MCF 10A (cell line): ENCODE measurements around the gene KIF3A. TPM values are rescaled to one million over a fixed set of nuclear protein-coding genes. Genes with fewer than 3 reads are reported as not detected.

ENCODE experiments used
- BruUV-seq: library from RNA; stranded (reverse); fragments of 400-500 nt; replicated peaks from 2 replicates; lab custom pipeline; 2021; lab: Mats Ljungman, UMichigan
- CTCF ChIA-PET: fragments of 300-600 bp; sonication (Branson Sonifier 250); formaldehyde crosslinking; extraction: SDS; loops from one replicate; lab custom pipeline; 2021; ENCODE audit warnings: antibody characterized with exemption, inconsistent platforms; lab: Yijun Ruan, JAX
- POLR2A ChIA-PET: fragments of 300-600, 350-650 bp; sonication (Branson Sonifier 250); formaldehyde crosslinking; extraction: SDS; loops from one replicate; lab custom pipeline; 2020; ENCODE audit warnings: antibody characterized with exemption, inconsistent platforms; lab: Yijun Ruan, JAX
- DNase-seq: peaks from one replicate; pipeline ENCODE4 v3.0.0-alpha.2; 2018; ENCODE audit not compliant: unreplicated experiment
- H3K27ac Mint-ChIP-seq: one replicate; pipeline ENCODE4 v1.8.0; 2022; ENCODE audit warnings: mild to moderate bottlenecking, low read depth, mixed read lengths; ENCODE audit not compliant: unreplicated experiment
- H3K27me3 Mint-ChIP-seq: one replicate; pipeline ENCODE4 v1.8.0; 2022; ENCODE audit warnings: mixed read lengths; ENCODE audit not compliant: insufficient read depth, unreplicated experiment
- H3K36me3 Mint-ChIP-seq: one replicate; pipeline ENCODE4 v1.8.0; 2022; ENCODE audit warnings: mild to moderate bottlenecking, moderate library complexity, mixed read lengths; ENCODE audit not compliant: insufficient read depth, unreplicated experiment
- H3K4me1 Mint-ChIP-seq: one replicate; pipeline ENCODE4 v1.8.0; 2022; ENCODE audit warnings: mixed read lengths; ENCODE audit not compliant: insufficient read depth, unreplicated experiment
- H3K4me3 Mint-ChIP-seq: one replicate; pipeline ENCODE4 v1.8.0; 2022; ENCODE audit warnings: mild to moderate bottlenecking, moderate library complexity, mixed read lengths; ENCODE audit not compliant: unreplicated experiment
- H3K9me3 Mint-ChIP-seq: one replicate; pipeline ENCODE4 v1.8.0; 2022; ENCODE audit warnings: mixed read lengths; ENCODE audit not compliant: unreplicated experiment
- CTCF ChIP-seq: fragments of 200-600 bp; IDR thresholded peaks from one replicate; pipeline ENCODE4 v1.8.0; 2022; ENCODE audit warnings: antibody characterized with exemption, mild to moderate bottlenecking; ENCODE audit not compliant: unreplicated experiment
- intact Hi-C: fragments of 100-400 bp; cut with micrococcal nuclease; formaldehyde crosslinking; loops from 2 replicates; pipeline ENCODE4 v1.14.1; 2022
- total RNA-seq: library from RNA; stranded (reverse); gene quantifications from 2 replicates; pipeline ENCODE4 v1.2.3, GENCODE V29; 2022

Gene KIF3A
- total RNA-seq, 1 experiment from 2014 or later = 23.9 TPM

- Mint-ChIP-seq H3K36me3 (no peaks in the 10 kb centered on the region), H3K27ac (no peak overlapping the region), H3K9me3 (no peaks in the 10 kb centered on the region), H3K27me3 (no peaks in the 10 kb centered on the region), H3K4me3 (no peak overlapping the region), H3K4me1 (peaks cover 38% of the 10 kb centered on the region)
- ChIA-PET CTCF (interaction anchor here (0.7 to 1.4 kb wide), 4 partner anchors 21 to 151 kb away, joined by 3 to 4 read pairs (median 4); partner anchors contain the start of gene IL13), POLR2A (no interaction called here)
- BruUV-seq = no TSS peak
- no peak for DNase-seq
- intact Hi-C loops = no loop called here
- TF ChIP-seq CTCF = no peak
These were observed 58.2 kb downstream of the KIF3A start for GRCh38 chr5:132679166-132679565.

- ChIA-PET POLR2A (no interaction called here), CTCF (interaction anchor here (0.6 to 1.4 kb wide), 5 partner anchors 18 to 151 kb away, joined by 3 to 4 read pairs (median 3); partner anchors contain the start of gene IL13)
- H3K36me3 Mint-ChIP-seq = no peaks in the 10 kb centered on the region
- no peak for TF ChIP-seq CTCF
- DNase-seq = no peak
- H3K4me3 Mint-ChIP-seq = no peak overlapping the region
- peaks cover 42% of the 10 kb centered on the region for H3K4me1 Mint-ChIP-seq
- intact Hi-C loops = no loop called here
- no TSS peak for BruUV-seq
- H3K27me3 Mint-ChIP-seq = no peaks in the 10 kb centered on the region
- H3K27ac Mint-ChIP-seq = no peak overlapping the region
- H3K9me3 Mint-ChIP-seq = no peaks in the 10 kb centered on the region
These were observed 58.6 kb downstream of the KIF3A start for GRCh38 chr5:132678735-132679134.

- H3K4me1 Mint-ChIP-seq = peaks cover 43% of the 10 kb centered on the region
- H3K27me3 Mint-ChIP-seq = no peaks in the 10 kb centered on the region
- intact Hi-C loops = loop anchor here (1.0 kb wide), 1 partner anchor 25 kb away; no protein-coding TSS in a partner anchor
- no peak overlapping the region for H3K27ac Mint-ChIP-seq
- no peaks in the 10 kb centered on the region for H3K36me3 Mint-ChIP-seq
- DNase-seq = no peak
- no peak overlapping the region for H3K4me3 Mint-ChIP-seq
- POLR2A ChIA-PET = interaction anchor here (0.6 to 1.6 kb wide), 10 partner anchors 10 to 189 kb away, joined by 3 to 6 read pairs (median 3); partner anchors contain the start of genes GDF9 and UQCRQ
- no TSS peak for BruUV-seq
- H3K9me3 Mint-ChIP-seq = no peaks in the 10 kb centered on the region
- TF ChIP-seq CTCF = no peak
- CTCF ChIA-PET = interaction anchor here (0.6 to 2.4 kb wide), 7 partner anchors 18 to 151 kb away, joined by 3 to 6 read pairs (median 3); no protein-coding TSS in a partner anchor
These were observed 59.5 kb downstream of the KIF3A start for GRCh38 chr5:132677682-132678400.

GRCh38 chr5:132677191-132677590 lies 60.2 kb downstream of the KIF3A start:
- Mint-ChIP-seq H3K9me3 (no peaks in the 10 kb centered on the region), H3K4me3 (no peak overlapping the region), H3K4me1 (peaks cover 43% of the 10 kb centered on the region), H3K27ac (peak overlapping the region; percentile 8), H3K27me3 (no peaks in the 10 kb centered on the region), H3K36me3 (no peaks in the 10 kb centered on the region)
- POLR2A ChIA-PET = interaction anchor here (0.6 to 1.6 kb wide), 11 partner anchors 9 to 189 kb away, joined by 3 to 6 read pairs (median 3); partner anchors contain the start of genes GDF9, KIF3A and UQCRQ
- DNase-seq = peak; percentile 94
- peak; percentile 62 for TF ChIP-seq CTCF
- intact Hi-C loops = loop anchor here (1.0 kb wide), 1 partner anchor 24 kb away; no protein-coding TSS in a partner anchor
- BruUV-seq = no TSS peak
- CTCF ChIA-PET = interaction anchor here (0.6 to 2.4 kb wide), 13 partner anchors 9 to 235 kb away, joined by 3 to 6 read pairs (median 3); no protein-coding TSS in a partner anchor
